ENCODE results near the gene FAM219A. TPM values are rescaled to one million over a fixed set of nuclear protein-coding genes. Genes with fewer than 3 reads are reported as not detected.
"Not testable (repeated sequence)": the region's sequence is repeated elsewhere in the genome, so short reads cannot be mapped to it uniquely, and the experiment has no call there.

FAM219A gene
- total and polyA plus RNA-seq, 5 experiments from 2014 or later, result 0.59 to 18.5 (median 1.1) TPM

DNA sequence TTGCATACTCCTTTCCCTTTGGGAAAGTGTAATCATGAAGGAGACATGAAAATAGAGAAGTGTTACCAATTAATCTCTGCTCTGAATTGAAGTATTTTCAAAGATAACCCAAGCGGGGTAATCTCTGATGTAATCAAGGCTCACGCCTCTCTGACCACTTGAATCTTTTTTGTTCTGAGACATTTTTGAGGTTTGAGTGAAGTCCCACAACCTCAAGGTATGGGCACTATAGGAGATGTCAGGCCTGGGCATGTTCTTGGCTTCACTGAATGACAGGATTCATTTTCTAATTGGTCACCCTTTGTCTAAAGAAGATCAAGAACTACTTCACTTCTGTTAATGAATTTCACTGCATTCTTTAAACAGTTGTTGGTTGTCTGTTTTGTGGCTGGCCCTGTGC, 40.7 kb upstream of the FAM219A start:
- POLR2A ChIA-PET, result no interaction called here
- Mint-ChIP-seq H3K9me3 (no peaks in the 10 kb centered on the region), H3K36me3 (peaks cover 0 to 2% (median 0%) of the 10 kb centered on the region in 3 donors), H3K27ac (no peak overlapping the region), H3K4me1 (peaks cover 0 to 2% (median 0%) of the 10 kb centered on the region in 4 donors), H3K27me3 (peaks cover 4 to 14% (median 7%) of the 10 kb centered on the region in 5 donors), H3K4me3 (no peak overlapping the region)
- no peak for DNase-seq
- ATAC-seq, result no peak

DNA sequence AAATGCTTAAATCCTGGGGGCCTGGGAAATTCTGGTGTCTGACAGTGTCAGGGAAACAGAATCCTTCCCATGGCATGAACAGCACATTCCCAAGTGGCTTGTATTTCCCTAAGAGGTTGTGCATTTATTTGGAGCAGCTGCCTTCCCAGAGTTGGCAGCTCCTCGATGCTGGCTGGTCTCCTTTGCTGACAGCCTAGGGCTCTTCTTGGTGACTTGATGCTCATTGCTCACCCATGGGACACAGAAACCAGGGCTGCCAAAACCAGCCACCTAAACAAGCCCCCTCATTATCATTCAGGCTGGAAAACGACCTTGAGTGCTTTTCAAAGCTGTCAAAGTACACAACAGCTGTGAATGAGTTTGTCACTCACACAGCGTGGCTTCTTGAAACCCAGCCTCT, 40.2 kb upstream of the FAM219A start:
- POLR2A ChIA-PET, result no interaction called here
- peaks cover 0 to 4% (median 0%) of the 10 kb centered on the region in 4 donors for H3K4me1 Mint-ChIP-seq
- peaks cover 0 to under 1% (median 0%) of the 10 kb centered on the region in 3 donors for H3K36me3 Mint-ChIP-seq
- no peak overlapping the region for H3K4me3 Mint-ChIP-seq
- H3K27me3 Mint-ChIP-seq, result peaks cover 7 to 19% (median 9%) of the 10 kb centered on the region in 5 donors
- H3K9me3 Mint-ChIP-seq, result no peaks in the 10 kb centered on the region
- DNase-seq (no peak), ATAC-seq (no peak)
- H3K27ac Mint-ChIP-seq, result no peak overlapping the region

DNA sequence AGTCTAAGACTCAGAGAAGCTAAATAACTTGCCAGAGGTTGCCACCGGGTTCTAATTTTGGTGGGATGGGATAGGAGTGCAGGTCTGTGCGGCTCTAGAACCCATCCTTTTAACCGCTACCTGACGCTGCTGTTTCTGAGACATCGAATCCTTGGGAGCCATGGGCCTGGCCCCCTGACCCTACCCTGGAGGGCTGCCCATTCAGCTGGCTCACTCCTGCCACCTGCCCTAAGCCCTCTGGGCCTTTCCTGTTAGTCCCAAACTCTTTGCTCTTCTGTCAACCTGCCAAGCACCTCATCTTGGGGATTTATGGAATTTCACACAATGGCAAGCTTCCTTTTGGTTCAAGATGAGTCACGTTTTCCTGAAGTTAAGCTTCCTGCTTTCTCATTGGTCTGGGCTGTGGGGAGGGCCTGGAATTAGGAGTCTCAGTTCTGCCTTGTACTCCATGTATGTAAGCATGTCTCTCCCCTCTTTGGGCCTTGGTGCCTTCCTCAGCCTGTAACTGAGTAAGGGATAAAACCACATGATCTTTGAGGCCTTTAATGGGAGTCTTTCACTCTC, 37.9 kb upstream of the FAM219A start:
- Mint-ChIP-seq H3K9me3 (no peaks in the 10 kb centered on the region), H3K27ac (no peak overlapping the region), H3K27me3 (peaks cover 8 to 40% (median 19%) of the 10 kb centered on the region in 5 donors), H3K4me1 (peaks cover 0 to 4% (median 0%) of the 10 kb centered on the region in 4 donors), H3K36me3 (no peaks in the 10 kb centered on the region), H3K4me3 (no peak overlapping the region)
- POLR2A ChIA-PET, result no interaction called here
- DNase-seq (no peak), ATAC-seq (no peak)

DNA sequence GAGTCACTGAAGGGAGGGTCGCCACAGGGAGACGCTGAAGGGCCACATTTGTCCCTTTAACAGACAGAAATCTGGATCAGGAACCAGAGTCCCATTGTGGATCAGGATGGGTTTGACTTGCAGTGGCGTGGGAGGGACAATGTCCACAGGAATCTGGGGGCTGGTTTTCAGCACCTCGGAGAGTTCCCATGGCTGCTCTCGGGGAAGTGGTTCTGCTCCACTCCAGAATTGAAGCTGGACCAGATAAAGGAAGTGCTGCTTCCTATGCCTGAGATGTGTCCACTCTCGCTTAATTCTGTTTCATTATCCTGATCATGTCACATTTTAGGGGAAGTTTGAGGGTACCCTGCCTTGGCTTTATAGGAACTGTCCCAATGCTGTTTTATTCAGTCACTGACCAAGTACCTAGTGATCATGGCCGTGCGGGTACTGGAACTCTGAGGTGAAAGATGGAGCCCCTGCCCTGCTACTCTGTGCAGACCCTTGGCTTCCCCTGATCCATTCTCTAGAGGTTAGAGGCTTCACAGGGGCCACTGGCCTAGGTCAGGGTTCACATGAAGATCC, 35.7 kb upstream of the FAM219A start:
- peaks cover 7 to 46% (median 27%) of the 10 kb centered on the region in 5 donors for H3K27me3 Mint-ChIP-seq
- DNase-seq, result peak in 6 of 10 donors; percentile 8 to 29 (median 16)
- H3K9me3 Mint-ChIP-seq, result no peaks in the 10 kb centered on the region
- no peak for ATAC-seq
- H3K4me3 Mint-ChIP-seq, result no peak overlapping the region
- H3K27ac Mint-ChIP-seq, result no peak overlapping the region
- POLR2A ChIA-PET, result no interaction called here
- H3K4me1 Mint-ChIP-seq, result peaks cover 0 to 2% (median 0%) of the 10 kb centered on the region in 4 donors
- no peaks in the 10 kb centered on the region for H3K36me3 Mint-ChIP-seq

DNA sequence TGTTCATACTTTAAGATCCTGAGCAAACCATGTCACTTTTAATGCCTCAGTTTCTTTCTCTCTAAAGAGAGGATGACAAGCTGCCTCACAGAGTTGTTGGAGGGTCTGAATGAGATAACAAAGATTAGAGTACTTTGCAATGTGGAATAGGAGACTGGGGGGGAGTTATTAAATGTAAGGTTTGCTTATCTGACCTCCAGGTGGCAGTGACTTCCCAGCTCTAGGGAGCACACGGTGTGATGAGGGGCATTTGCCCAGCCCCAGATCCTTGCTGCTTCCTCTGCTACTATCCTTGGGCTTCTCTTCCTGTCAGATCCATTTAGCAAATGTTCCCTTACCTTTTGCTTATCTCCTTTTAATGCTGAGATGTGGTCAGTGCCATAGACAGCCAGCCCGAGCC, 33.7 kb upstream of the FAM219A start:
- POLR2A ChIA-PET, result no interaction called here
- no peak overlapping the region for H3K27ac Mint-ChIP-seq
- H3K4me1 Mint-ChIP-seq, result peaks cover 0 to 2% (median 0%) of the 10 kb centered on the region in 4 donors
- ATAC-seq (no peak), DNase-seq (no peak)
- peaks cover 7 to 62% (median 26%) of the 10 kb centered on the region in 5 donors for H3K27me3 Mint-ChIP-seq
- no peaks in the 10 kb centered on the region for H3K36me3 Mint-ChIP-seq
- H3K4me3 Mint-ChIP-seq, result no peak overlapping the region
- no peaks in the 10 kb centered on the region for H3K9me3 Mint-ChIP-seq

- ATAC-seq, result no peak
- H3K27me3 Mint-ChIP-seq, result peaks cover 7 to 62% (median 30%) of the 10 kb centered on the region in 5 donors
- no peak overlapping the region for H3K4me3 Mint-ChIP-seq
- no peak for DNase-seq
- H3K4me1 Mint-ChIP-seq, result peaks cover 0 to 2% (median 0%) of the 10 kb centered on the region in 4 donors
- no peaks in the 10 kb centered on the region for H3K36me3 Mint-ChIP-seq
- no peaks in the 10 kb centered on the region for H3K9me3 Mint-ChIP-seq
- H3K27ac Mint-ChIP-seq, result no peak overlapping the region
- POLR2A ChIA-PET, result no interaction called here
Measured at GRCh38 chr9:34491596-34491995, 33.2 kb upstream of the FAM219A start.

DNA sequence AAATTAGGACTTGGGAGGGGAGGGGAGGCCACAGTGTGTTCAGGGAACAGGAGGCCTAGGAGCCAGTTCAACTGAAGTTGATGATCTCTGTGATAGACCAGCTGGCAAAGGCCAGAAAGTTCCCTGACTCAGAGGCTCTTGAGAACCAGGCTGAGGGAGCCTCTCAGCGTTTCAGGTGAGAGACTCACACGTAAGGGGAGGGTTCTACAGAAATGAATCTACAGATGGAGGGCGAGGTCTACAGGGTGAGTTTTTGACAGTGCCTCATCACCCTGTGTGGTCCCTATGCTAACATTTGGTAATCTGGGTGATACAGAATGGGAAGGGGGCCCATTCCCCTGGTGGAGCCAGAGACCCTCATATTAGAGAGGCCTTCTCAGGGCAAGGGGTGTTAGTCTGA, 32.4 kb upstream of the FAM219A start:
- H3K36me3 Mint-ChIP-seq, result no peaks in the 10 kb centered on the region
- ATAC-seq, result no peak
- H3K27ac Mint-ChIP-seq, result no peak overlapping the region
- no peak for DNase-seq
- no peak overlapping the region for H3K4me3 Mint-ChIP-seq
- peaks cover 0 to 2% (median 0%) of the 10 kb centered on the region in 4 donors for H3K4me1 Mint-ChIP-seq
- H3K9me3 Mint-ChIP-seq, result no peaks in the 10 kb centered on the region
- POLR2A ChIA-PET, result no interaction called here
- peaks cover 7 to 62% (median 31%) of the 10 kb centered on the region in 5 donors for H3K27me3 Mint-ChIP-seq

DNA sequence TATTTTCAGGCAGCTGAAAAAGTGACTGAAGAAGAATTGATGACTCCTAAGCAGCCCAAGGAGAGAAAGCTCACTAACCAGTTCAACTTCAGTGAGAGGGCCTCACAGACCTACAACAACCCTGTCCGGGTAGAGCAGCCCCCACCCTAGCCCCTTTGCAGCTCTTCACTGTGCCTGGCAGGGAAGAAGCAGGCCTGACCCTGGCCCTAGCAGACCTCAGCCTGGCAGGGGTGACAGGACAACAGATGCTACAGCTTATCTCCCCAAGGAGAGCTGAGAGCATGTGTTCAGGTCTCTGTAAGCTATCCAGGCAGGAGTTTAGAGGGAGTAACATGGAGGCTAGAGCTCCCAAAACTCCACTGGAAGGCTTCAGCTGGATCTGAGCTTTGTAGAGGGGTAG, 32.0 kb upstream of the FAM219A start:
- no peaks in the 10 kb centered on the region for H3K36me3 Mint-ChIP-seq
- peaks cover 0 to 2% (median 0%) of the 10 kb centered on the region in 4 donors for H3K4me1 Mint-ChIP-seq
- ATAC-seq, result no peak
- H3K27me3 Mint-ChIP-seq, result peaks cover 7 to 62% (median 31%) of the 10 kb centered on the region in 5 donors
- no peak overlapping the region for H3K4me3 Mint-ChIP-seq
- H3K9me3 Mint-ChIP-seq, result no peaks in the 10 kb centered on the region
- no peak overlapping the region for H3K27ac Mint-ChIP-seq
- DNase-seq, result no peak
- POLR2A ChIA-PET, result no interaction called here

DNA sequence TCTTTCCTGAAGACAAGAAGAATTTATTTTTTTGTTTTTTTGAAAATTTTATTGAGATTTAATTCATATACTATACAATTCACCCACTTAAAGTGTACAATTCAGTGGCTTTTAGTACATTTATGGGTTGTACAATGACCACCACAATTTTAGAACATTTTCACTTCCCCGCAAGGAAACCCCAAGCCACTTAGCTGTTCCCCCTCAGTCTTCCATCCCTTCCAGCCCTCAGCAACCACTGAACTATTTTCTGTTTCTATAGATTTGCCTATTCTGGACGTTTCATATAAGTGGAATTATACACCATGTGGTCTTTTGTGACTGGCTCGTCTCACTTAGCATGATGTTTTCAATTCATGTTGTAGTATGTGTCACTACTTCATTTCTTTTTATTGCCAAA, 28.2 kb upstream of the FAM219A start:
- ATAC-seq (no peak), DNase-seq (no peak)
- H3K4me3 Mint-ChIP-seq, result no peak overlapping the region
- no peaks in the 10 kb centered on the region for H3K36me3 Mint-ChIP-seq
- H3K27me3 Mint-ChIP-seq, result peaks cover 4 to 40% (median 18%) of the 10 kb centered on the region in 5 donors
- no peaks in the 10 kb centered on the region for H3K9me3 Mint-ChIP-seq
- peaks cover 0 to under 1% (median 0%) of the 10 kb centered on the region in 4 donors for H3K4me1 Mint-ChIP-seq
- POLR2A ChIA-PET, result no interaction called here
- H3K27ac Mint-ChIP-seq, result no peak overlapping the region

DNA sequence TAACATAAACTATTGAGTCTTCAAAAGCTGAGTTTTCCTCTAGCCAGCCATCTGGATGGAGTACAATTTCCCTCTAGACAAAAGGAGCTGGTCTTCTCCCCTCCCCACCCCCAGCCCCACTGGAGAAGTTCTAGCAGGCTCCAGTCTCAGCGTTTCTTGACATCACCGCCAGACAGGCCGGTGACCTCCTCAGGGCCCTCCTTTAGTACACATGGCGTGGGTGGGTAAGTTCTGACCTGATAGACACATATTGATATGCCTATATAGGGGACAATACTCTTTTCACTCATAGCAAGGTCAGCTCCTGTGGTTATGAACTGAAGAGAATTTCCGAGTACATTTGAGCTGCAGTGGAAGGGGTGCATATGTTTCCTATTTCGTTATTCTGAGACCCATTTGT, 27.5 kb upstream of the FAM219A start:
- no peak for ATAC-seq
- POLR2A ChIA-PET, result no interaction called here
- Mint-ChIP-seq H3K9me3 (no peaks in the 10 kb centered on the region), H3K4me1 (peaks cover 0 to 2% (median 0%) of the 10 kb centered on the region in 4 donors), H3K36me3 (no peaks in the 10 kb centered on the region), H3K4me3 (no peak overlapping the region), H3K27me3 (peaks cover 4 to 32% (median 14%) of the 10 kb centered on the region in 5 donors), H3K27ac (no peak overlapping the region)
- DNase-seq, result no peak

DNA sequence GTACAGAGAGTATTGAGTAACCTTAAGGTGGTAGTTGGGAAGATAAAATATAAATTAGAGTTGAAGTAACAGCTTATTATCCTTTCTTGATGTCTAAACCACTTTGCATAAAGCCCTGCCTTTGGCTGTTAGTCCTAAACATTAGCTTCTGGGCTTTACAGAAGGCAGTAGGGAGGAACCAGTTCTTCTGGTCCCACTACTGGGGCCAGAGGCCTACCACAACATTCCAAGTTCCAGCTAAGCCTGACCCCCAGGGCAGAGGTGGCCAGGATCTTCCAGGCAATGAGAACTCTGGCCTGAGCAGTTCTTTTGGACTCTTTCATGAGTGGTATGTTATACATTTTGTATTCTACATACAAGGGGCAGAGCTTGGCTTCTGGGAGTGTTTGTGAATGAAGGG, 26.3 kb upstream of the FAM219A start:
- H3K4me1 Mint-ChIP-seq, result peaks cover 0 to 2% (median 0%) of the 10 kb centered on the region in 4 donors
- no peak overlapping the region for H3K4me3 Mint-ChIP-seq
- DNase-seq, result no peak
- no peak overlapping the region for H3K27ac Mint-ChIP-seq
- H3K36me3 Mint-ChIP-seq, result no peaks in the 10 kb centered on the region
- POLR2A ChIA-PET, result no interaction called here
- no peak for ATAC-seq
- peaks cover 3 to 23% (median 13%) of the 10 kb centered on the region in 5 donors for H3K27me3 Mint-ChIP-seq
- H3K9me3 Mint-ChIP-seq, result no peaks in the 10 kb centered on the region

GRCh38 chr9:34482746-34483145, 24.4 kb upstream of the FAM219A start:
- ATAC-seq, POLR2A ChIA-PET, H3K4me1 Mint-ChIP-seq, H3K4me3 Mint-ChIP-seq, H3K27ac Mint-ChIP-seq, DNase-seq, H3K36me3 Mint-ChIP-seq, H3K9me3 Mint-ChIP-seq: not testable (repeated sequence)
- H3K27me3 Mint-ChIP-seq, result peaks cover 0 to 12% (median 5%) of the 10 kb centered on the region in 5 donors

DNA sequence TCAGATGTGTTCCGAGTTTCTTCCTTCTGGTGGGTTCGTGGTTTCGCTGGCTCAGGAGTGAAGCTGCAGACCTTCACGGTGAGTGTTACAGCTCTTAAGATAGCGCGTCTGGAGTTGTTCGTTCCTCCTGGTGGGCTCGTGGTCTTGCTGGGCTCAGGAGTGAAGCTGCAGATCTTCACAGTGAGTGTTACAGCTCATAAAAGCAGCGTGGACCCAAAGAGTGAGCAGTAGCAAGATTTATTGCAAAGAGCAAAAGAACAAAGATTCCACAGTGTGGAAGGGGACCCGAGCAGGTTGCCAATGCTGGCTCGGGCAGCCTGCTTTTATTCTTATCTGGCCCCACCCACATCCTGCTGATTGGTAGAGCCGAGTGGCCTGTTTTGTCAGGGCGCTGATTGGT, 23.2 kb upstream of the FAM219A start:
- H3K9me3 Mint-ChIP-seq, H3K36me3 Mint-ChIP-seq, DNase-seq, H3K27me3 Mint-ChIP-seq, H3K4me3 Mint-ChIP-seq, H3K27ac Mint-ChIP-seq, H3K4me1 Mint-ChIP-seq, ATAC-seq, POLR2A ChIA-PET: not testable (repeated sequence)

DNA sequence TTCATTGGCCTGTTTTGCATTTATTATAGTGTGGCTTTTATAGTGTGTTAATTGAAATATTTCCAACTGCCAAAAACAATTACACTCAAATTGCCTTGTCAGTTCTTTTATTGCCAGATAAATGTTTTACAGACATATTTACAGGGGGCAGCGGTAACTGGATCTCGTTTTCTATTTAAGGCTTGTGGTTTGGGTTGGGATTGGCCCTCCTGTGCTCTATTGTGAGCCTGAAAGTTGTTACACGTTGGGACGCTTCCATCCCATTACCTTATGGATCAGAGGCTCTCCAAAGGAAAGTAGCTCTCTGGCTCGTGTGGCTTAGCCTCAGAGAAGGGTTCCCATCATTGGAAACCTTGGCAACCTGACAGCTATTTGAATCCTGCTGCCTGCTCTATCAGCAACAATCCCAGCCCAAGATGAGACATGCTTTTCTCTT, 21.1 kb upstream of the FAM219A start:
- no peak overlapping the region for H3K27ac Mint-ChIP-seq
- DNase-seq (no peak), ATAC-seq (no peak)
- no peaks in the 10 kb centered on the region for H3K9me3 Mint-ChIP-seq
- H3K27me3 Mint-ChIP-seq, result peaks cover 1 to 18% (median 6%) of the 10 kb centered on the region in 5 donors
- H3K36me3 Mint-ChIP-seq, result no peaks in the 10 kb centered on the region
- POLR2A ChIA-PET, result no interaction called here
- H3K4me3 Mint-ChIP-seq, result no peak overlapping the region
- H3K4me1 Mint-ChIP-seq, result peaks cover 0 to 2% (median 0%) of the 10 kb centered on the region in 4 donors

All from naive thymus-derived CD8-positive, alpha-beta T cell (primary cell).